Prostate gland (tissue), 2 donors: ENCODE data around the gene SSC5D.

ENCODE experiments used
- POLR2A ChIP-seq: fragments of 450-650 bp; IDR thresholded peaks from one replicate; pipeline ENCODE4 v1.6.1; 2016; ENCODE audit warnings: antibody characterized with exemption, mild to moderate bottlenecking
- TF ChIP-seq, protein P1 (sequence below), 4 experiments: fragments of 200-600 bp in 2 of 4; fragments of 450-650 bp in 2 of 4; sonication (generic) in 2 of 4; IDR thresholded peaks; 1 replicate in 3 of 4; 2 replicates in 1 of 4; pipeline ENCODE4 v1.5.1; 2016 to 2019; ENCODE audit warnings: antibody characterized with exemption in 4 of 4, mild to moderate bottlenecking in 2 of 4, moderate library complexity in 2 of 4

DNA sequence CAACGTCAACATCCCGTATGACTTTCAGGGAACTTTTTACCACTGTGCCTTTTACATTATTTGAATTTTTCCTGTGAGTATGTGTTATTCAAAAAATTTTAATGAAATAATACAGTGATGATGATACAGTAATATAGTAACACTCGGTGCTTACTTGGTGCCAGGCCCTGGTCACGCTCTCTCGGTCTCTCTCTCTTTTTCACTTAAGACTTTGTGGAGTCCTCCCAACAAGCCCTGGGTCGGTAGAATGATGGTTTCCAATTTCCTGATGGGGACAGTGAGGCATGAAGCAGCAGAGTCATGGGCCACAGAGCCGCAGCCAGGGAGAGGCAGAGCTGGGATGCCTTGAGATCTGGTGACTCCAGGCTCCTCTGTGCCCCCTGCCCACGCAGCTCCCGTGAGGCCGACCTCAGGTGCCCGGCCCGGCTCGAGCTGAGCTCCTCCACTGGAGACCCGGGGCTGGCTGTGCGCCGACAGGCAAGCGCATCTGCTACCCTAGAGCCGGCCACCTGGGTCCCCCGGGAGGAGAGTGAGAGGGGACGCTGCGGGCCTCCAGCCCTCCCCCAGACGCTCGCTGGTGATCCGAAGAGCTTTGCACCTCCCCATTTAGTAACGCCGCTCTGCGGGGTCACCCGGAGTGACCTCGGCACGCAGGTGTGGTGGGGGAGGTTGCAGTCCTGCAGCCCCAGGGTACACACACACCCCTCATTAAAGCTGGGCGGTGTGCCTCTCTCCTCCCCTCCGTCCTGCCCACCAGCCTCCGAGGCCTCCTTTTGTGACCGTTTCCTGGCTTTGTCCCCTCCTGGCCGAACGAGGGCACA is 61.5 kb downstream of the SSC5D start:
- TF ChIP-seq POLR2A, result no peak
- TF ChIP-seq, protein P1, sequence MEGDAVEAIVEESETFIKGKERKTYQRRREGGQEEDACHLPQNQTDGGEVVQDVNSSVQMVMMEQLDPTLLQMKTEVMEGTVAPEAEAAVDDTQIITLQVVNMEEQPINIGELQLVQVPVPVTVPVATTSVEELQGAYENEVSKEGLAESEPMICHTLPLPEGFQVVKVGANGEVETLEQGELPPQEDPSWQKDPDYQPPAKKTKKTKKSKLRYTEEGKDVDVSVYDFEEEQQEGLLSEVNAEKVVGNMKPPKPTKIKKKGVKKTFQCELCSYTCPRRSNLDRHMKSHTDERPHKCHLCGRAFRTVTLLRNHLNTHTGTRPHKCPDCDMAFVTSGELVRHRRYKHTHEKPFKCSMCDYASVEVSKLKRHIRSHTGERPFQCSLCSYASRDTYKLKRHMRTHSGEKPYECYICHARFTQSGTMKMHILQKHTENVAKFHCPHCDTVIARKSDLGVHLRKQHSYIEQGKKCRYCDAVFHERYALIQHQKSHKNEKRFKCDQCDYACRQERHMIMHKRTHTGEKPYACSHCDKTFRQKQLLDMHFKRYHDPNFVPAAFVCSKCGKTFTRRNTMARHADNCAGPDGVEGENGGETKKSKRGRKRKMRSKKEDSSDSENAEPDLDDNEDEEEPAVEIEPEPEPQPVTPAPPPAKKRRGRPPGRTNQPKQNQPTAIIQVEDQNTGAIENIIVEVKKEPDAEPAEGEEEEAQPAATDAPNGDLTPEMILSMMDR (IDR thresholded peaks at IDR 0.05), result no peak
